ENCODE data around the gene SH3BGR.
A peak's percentile ranks its signal among the peaks of the same experiment; 100 is the strongest.

Gene SH3BGR

GRCh38 chr21:39555911-39556590 is 104.3 kb downstream of the SH3BGR start:
- DNase-seq: peak; percentile 90 to 97 (median 95)

GRCh38 chr21:39559511-39559910 is 107.7 kb downstream of the SH3BGR start:
- no peak for DNase-seq

GRCh38 chr21:39561140-39561539 is 109.4 kb downstream of the SH3BGR start:
- no peak for DNase-seq

- peak in 2 of 3 experiments; percentile 60 to 78 for DNase-seq
Measured at GRCh38 chr21:39562791-39563770, 111.3 kb downstream of the SH3BGR start.

- DNase-seq: peak in 1 of 3 experiments; percentile 26
Measured at GRCh38 chr21:39564200-39564599, 112.4 kb downstream of the SH3BGR start.
